HepG2 (cell line): ENCODE results near the gene ANKRD53. TPM values are rescaled to one million over a fixed set of nuclear protein-coding genes. Genes with fewer than 3 reads are reported as not detected.

Experiments used
- ATAC-seq: fragments of 200-7000 bp; cut with Tn5 transposase; 3 replicates; pipeline ENCODE4 v1.9.1; 2020; ENCODE audit warnings: mild to moderate bottlenecking, moderate library complexity
- BruUV-seq: library from RNA; stranded (reverse); fragments of 400-500 nt; replicated peaks from 2 replicates; lab custom pipeline; 2021; lab: Mats Ljungman, UMichigan
- CTCF ChIA-PET: fragments of 300-600 bp; formaldehyde crosslinking; extraction: SDS; loops from one replicate; lab custom pipeline; 2021; ENCODE audit warnings: low total read pairs, inconsistent platforms, low intra/inter-chr PET ratio; lab: Yijun Ruan, JAX
- POLR2A ChIA-PET: fragments of 350-600 bp; sonication (Branson Sonifier 250); formaldehyde crosslinking; loops from one replicate; lab custom pipeline; 2020; ENCODE audit warnings: antibody characterized with exemption, inconsistent platforms; lab: Yijun Ruan, JAX
- DNase-seq: peaks from one replicate; pipeline ENCODE4 v3.0.0-alpha.2; 2015; ENCODE audit warnings: low spot score
- FAIRE-seq: peaks from 3 replicates; lab custom pipeline; 2011; peaks lifted over from hg19 to GRCh38; lab: Jason Lieb, UNC
- H2AFZ ChIP-seq: one replicate; pipeline ENCODE4 v1.6.1; 2011; ENCODE audit warnings: low read length, inconsistent platforms
- H3K27ac ChIP-seq: fragments of 300-600 bp; 3 replicates; pipeline ENCODE4 v1.8.0; 2011; ENCODE audit warnings: mixed run types, mild to moderate bottlenecking, mixed read lengths, low read length, inconsistent platforms; ENCODE audit not compliant: insufficient read depth; ENCODE audit errors: extremely low read length
- H3K27me3 ChIP-seq, 2 experiments: fragments of 200-600 bp in 1 of 2; 2 replicates in 1 of 2; 3 replicates in 1 of 2; pipeline versions ENCODE4 v1.6.0 to v1.8.0; 2011; ENCODE audit warnings: low read length in 2 of 2, mild to moderate bottlenecking in 2 of 2, moderate library complexity in 2 of 2, inconsistent platforms in 1 of 2; ENCODE audit not compliant: insufficient read depth in 2 of 2, control insufficient read depth in 1 of 2
- H3K36me3 ChIP-seq, 2 experiments: fragments of 200-600 bp in 1 of 2; replicated peaks in 1 of 2; 2 replicates in 1 of 2; 3 replicates in 1 of 2; pipeline versions ENCODE4 v1.5.1 to v1.8.0; 2011; ENCODE audit warnings: low read length in 2 of 2, inconsistent platforms in 1 of 2; ENCODE audit not compliant: insufficient read depth in 2 of 2, control insufficient read depth in 1 of 2
- H3K4me1 ChIP-seq: 2 replicates; pipeline ENCODE4 v1.5.1; 2012; ENCODE audit warnings: low read length, inconsistent platforms; ENCODE audit not compliant: insufficient read depth
- H3K4me2 ChIP-seq: 2 replicates; pipeline ENCODE4 v1.6.0; 2011; ENCODE audit warnings: low read depth, low read length, inconsistent platforms
- H3K4me3 ChIP-seq, 3 experiments: fragments of 200-600 bp in 1 of 3; sonication (generic), shearing (Covaris generic) in 1 of 3; replicated peaks in 1 of 3; 2 replicates each; pipeline ENCODE4 v1.5.1; 2011 to 2016; ENCODE audit warnings: low read length in 3 of 3, inconsistent platforms in 2 of 3, low read depth in 2 of 3, mild to moderate bottlenecking in 2 of 3, control low read depth in 1 of 3, mixed read lengths in 1 of 3; ENCODE audit not compliant: insufficient read depth in 1 of 3
- H3K79me2 ChIP-seq: one replicate; pipeline ENCODE4 v1.6.1; 2011; ENCODE audit warnings: low read length, inconsistent platforms; ENCODE audit not compliant: insufficient read depth
- H3K9ac ChIP-seq: 2 replicates; pipeline ENCODE4 v1.6.0; 2011; ENCODE audit warnings: mild to moderate bottlenecking, low read depth, low read length, inconsistent platforms; ENCODE audit not compliant: insufficient read depth
- H3K9me3 ChIP-seq: 2 replicates; pipeline ENCODE4 v1.5.1; 2012; ENCODE audit warnings: mild to moderate bottlenecking, low read length
- H4K20me1 ChIP-seq: 2 replicates; pipeline ENCODE4 v1.6.0; 2011; ENCODE audit warnings: inconsistent platforms, mild to moderate bottlenecking, low read length, moderate library complexity; ENCODE audit not compliant: insufficient read depth
- GABPA ChIP-seq, 2 experiments: IDR thresholded peaks; 2 replicates each; pipeline ENCODE4 v1.6.1; 2011 to 2016; ENCODE audit warnings: low read depth in 2 of 2, low read length in 1 of 2, missing biosample characterization in 1 of 2, missing genetic modification characterization in 1 of 2
- HNRNPL ChIP-seq: fragments of 200-400 bp; formaldehyde crosslinking; IDR thresholded peaks from 2 replicates; pipeline ENCODE4 v1.6.1; 2017; ENCODE audit warnings: mild to moderate bottlenecking, low read depth, low read length
- NFE2L1 ChIP-seq: sonication (generic); formaldehyde crosslinking; IDR thresholded peaks from 2 replicates; pipeline ENCODE4 v1.4.0; 2020; ENCODE audit warnings: missing genetic modification reagents, mild to moderate bottlenecking, borderline replicate concordance
- REXO4 ChIP-seq: sonication (generic); formaldehyde crosslinking; IDR thresholded peaks from 2 replicates; pipeline ENCODE4 v1.8.0; 2022; ENCODE audit warnings: missing genetic modification reagents, mild to moderate bottlenecking, borderline replicate concordance
- ZNF253 ChIP-seq: sonication (generic); formaldehyde crosslinking; IDR thresholded peaks from 2 replicates; pipeline ENCODE4 v1.8.0; 2022; ENCODE audit warnings: mild to moderate bottlenecking, missing genetic modification reagents, borderline replicate concordance
- ZSCAN30 ChIP-seq: sonication (generic); formaldehyde crosslinking; IDR thresholded peaks from 2 replicates; pipeline ENCODE4 v1.5.0; 2020; ENCODE audit warnings: mild to moderate bottlenecking, missing genetic modification reagents
- WGBS: methylation state at CpG from one replicate; pipeline ENCODE4 v1.1.6; 2017; ENCODE audit warnings: low lambda C conversion rate; 5-methylcytosine and 5-hydroxymethylcytosine counted together
- in situ Hi-C: cut with HindIII; loops from 2 replicates; pipeline ENCODE4 v1.10.0; 2017; ENCODE audit warnings: low pct_unique_long_range_greater_than_20kb; ENCODE audit not compliant: extremely low pct_ligation_motif_present
- intact Hi-C: fragments of 100-400 bp; cut with micrococcal nuclease; formaldehyde crosslinking; loops from one replicate; pipeline ENCODE4 v1.10.0; 2022; ENCODE audit not compliant: unreplicated experiment
- polyA plus RNA-seq, 8 experiments: library from polyadenylated mRNA; depleted of rRNA in 3 of 8; stranded (reverse) in 7 of 8; unstranded in 1 of 8; fragments of >200 nt; fragmentation: Illumina TruSeq in 4 of 8; extraction: Trizol in 4 of 8; gene quantifications; 2 replicates each; pipeline versions ENCODE4 v1.2.1 to v1.2.3, GENCODE V29; 2011 to 2016; ENCODE audit warnings: low read depth in 4 of 8, missing spikeins in 1 of 8, mixed read lengths in 1 of 8; ENCODE audit not compliant: insufficient read depth in 1 of 8
- total RNA-seq, 5 experiments: library from RNA; depleted of rRNA; stranded (reverse); fragments of >200 nt; fragmentation: Illumina TruSeq; extraction: Trizol; gene quantifications; 2 replicates each; pipeline ENCODE4 v1.2.3, GENCODE V29; 2016; ENCODE audit warnings: low read depth in 1 of 5

The ANKRD53 gene
- total and polyA plus RNA-seq, 2 of the 13 experiments (the other 11 are each of a cell fraction or from before 2014, with no cell fraction given) = 0.15 TPM; not detected in 1

DNA sequence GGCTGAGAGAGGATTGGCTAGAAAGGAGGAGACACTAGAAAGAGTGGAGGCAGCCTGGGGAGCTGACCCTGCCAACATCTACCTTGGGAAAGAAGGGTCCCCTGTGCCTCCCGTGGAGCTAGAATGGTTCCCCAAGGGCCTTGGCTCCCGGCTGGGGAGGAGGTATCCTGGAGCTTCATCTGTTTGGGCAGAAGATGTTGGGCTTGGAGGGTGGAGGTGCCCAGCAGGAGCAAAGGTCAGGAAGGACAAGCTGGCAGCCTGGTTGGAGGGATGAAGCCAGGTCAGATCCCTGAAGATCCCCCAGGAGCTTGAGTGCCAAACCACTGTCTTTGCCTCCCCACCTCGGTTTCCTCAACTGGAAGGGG, 39.9 kb upstream of the ANKRD53 start:
- H3K79me2 ChIP-seq = no peaks in the 10 kb centered on the region
- no peaks in the 10 kb centered on the region for H3K36me3 ChIP-seq
- CTCF ChIA-PET = interaction anchor here (1.3 kb wide), 1 partner anchor 67 kb away, joined by 3 read pairs; no protein-coding TSS in a partner anchor
- TF ChIP-seq REXO4 (CRISPR knock-in tag) (no peak), NFE2L1 (CRISPR knock-in tag) (0 out of 2 replicates have a peak, but pooled peaks have one; percentile 9), HNRNPL (0 out of 2 replicates have a peak, but pooled peaks have one; percentile 24), GABPA (IDR thresholded peaks at IDR 0.05; ENCODE audit: low read depth, low read length) (no peak), GABPA (CRISPR knock-in tag; IDR thresholded peaks at IDR 0.05; ENCODE audit: low read depth) (no peak), ZNF253 (CRISPR knock-in tag) (no peak), ZSCAN30 (no peak)
- 0 out of 2 replicates have a peak overlapping the region, but pooled peaks have one; percentile 12 for H3K9ac ChIP-seq
- no peaks in the 10 kb centered on the region for H4K20me1 ChIP-seq
- intact Hi-C loops = no loop called here
- H3K9me3 ChIP-seq = no peaks in the 10 kb centered on the region
- peak overlapping the region in 1 of 3 experiments; percentile 49; a peak in 1 of 6 replicates for H3K4me3 ChIP-seq
- ATAC-seq = no peak
- WGBS = 52% methylated on average over 3 of the region's 3 CpGs
- H3K27ac ChIP-seq = no peak overlapping the region
- no peaks in the 10 kb centered on the region; a peak in 1 of 5 replicates for H3K27me3 ChIP-seq
- no TSS peak for BruUV-seq
- peak overlapping the region; percentile 52 for H3K4me2 ChIP-seq
- H2AFZ ChIP-seq = no peak overlapping the region
- no peak for DNase-seq
- in situ Hi-C loops = no loop called here
- POLR2A ChIA-PET = interaction anchor here (1.1 to 1.2 kb wide), 2 partner anchors 10 to 17 kb away, joined by 3 to 4 read pairs; no protein-coding TSS in a partner anchor
- H3K4me1 ChIP-seq = peaks cover 54% of the 10 kb centered on the region
- FAIRE-seq = no peak
